Fibroblast of skin of right quadriceps (primary cell): Measurements from ENCODE around the gene BGLAP.

ENCODE experiments used
- DNase-seq: peaks from one replicate; pipeline ENCODE4 v3.0.0-alpha.2; 2013

Gene BGLAP

DNA sequence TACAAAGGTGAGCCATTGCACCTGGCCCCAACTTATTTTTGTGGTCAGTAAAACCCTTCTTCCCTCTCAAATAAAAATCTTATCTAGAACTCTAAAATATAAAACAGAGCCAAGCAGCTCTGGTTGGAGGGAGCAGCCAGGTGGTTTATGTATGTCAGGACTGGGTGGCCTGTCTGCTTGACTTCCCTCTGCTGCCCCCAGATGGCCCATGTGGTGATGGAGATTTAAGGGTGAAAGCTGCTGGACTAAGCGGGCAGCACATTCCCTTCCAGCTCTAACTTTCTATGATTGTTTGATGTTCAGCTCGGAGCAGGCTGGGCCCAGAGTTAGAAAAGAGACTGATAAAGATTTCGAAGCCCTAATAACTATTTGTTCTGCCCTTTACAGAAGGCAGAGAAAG lies 17.8 kb downstream of the BGLAP start:
- no peak for DNase-seq

DNA sequence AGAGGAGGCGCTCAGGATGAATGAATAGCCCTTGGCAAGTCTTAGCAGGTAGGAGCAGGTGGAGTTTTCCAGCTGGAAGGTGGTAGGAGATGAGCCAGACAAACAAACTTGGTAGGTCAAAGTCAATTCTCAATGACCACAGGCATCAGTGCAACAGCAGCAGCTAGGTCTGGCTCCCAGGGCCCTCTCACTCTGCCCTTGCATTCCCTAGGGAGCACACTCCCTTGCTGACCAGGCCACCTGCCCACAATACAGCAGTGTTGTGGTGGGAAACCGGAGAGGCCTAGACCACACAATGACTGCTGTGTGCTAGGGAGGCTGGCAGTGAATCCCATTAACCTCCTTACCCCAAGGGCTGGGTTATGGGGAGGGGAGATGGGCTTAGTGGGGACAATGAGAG lies 18.9 kb downstream of the BGLAP start:
- no peak for DNase-seq

DNA sequence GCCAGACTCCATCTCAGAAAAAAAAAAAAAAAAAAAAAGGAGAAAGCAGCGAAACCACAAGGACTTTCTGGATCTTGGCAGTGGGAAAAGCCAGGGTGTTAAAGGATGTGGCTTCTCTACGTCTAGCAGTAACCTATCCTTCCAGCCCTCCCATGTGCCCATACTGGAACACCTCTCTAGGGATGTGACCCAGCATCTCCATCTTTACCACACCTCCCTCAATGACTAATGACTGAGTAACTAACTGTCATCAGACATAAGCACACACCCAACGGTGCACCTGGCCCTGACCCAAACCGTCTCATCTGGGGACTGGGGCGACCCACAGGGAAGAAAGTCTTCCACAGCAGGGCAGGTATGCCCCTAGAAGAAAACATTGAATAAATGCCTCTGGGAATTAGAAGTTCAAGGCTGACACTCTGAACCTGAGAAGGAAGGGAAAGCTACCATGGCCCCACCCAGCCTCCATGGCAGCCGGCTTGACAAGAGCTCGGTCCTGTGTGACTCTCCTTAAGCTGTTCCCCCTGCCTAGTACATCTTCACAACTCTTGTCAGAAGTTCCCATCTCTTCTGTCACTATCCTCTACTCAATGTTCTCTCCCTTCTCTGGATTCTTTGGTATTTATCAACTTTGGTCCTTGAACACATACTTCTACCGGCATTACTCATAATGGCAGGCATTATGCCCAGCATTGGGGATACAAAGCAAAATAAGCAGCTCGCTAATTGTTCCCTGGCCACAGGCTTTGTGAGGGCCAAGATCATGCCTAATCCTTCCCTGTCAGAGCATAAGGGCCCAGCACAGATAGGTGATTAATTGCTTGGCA lies 20.7 kb downstream of the BGLAP start:
- peak; percentile 78 for DNase-seq

DNA sequence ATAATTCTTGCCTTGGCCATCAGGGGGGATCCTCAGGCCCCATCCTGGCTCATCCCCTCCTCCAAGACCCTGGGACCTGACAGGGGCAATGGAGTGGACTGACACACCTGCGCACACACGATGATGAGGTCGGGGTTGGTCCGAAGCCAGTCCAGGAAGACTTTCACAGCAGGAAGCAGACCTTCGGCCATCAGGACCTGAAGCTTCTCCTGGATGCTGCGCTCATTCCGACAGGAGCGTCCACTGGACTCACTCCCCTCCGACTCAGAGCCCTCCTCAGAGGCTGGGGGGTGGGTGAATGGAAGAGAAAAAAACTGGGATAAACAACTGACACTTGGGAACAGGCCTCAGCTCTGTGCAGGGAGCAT lies 21.3 kb downstream of the BGLAP start:
- no peak for DNase-seq

DNA sequence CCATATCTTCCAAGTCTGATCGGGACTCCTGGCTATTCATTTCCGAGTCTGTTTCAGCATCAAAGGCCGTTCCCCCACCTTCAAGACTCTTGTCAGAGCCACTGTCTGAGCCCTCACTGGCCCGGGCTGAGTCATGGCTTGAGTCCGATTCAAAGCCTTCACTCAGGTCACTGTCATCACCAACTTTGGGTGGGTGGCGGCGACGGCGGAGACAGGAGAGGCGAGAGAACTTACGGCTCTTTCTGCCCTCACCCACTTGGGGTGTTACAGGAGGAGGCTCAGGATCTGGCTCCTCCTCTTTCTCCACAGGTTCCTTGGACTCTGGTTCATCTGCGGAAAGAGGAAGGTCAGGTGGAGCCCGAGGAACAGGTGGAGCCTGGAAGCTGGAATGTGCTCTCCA lies 24.1 kb downstream of the BGLAP start:
- DNase-seq = no peak

DNA sequence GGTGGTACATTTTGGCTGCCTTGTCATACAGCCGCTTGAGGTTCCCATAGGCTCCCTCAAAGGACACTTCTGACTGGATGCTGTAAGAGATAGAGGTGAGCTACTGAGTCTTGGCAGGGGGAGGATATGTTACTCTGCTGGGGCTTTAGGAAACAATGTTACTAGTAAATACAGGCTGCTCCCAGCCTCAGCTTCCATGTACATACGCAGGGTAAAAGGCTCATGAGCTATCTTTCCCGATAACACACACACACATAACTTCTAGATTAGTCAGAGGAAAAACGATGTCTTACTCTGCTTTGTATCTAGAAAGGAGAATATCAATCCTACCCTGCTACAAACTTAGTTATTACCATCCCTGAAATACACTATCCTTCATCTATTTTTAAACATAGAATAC lies 26.4 kb downstream of the BGLAP start:
- no peak for DNase-seq

DNA sequence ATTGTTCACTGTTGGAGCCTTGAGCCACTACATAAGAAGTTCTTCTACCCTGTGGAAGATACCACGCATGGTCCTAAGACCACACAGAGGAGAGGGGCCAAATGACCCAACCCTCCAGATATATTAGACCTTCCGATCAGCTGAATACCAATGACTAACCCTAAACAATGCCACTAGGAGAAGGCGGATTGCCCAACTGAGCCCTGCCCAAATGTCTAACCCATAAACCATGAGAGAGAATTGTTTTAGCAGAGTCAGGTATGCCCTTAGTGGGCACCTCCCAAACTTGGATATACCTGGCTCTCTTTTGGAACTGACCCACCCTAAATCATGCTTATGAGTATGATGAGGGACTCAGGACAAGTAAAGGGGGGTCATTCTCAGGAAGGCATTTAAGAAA lies 28.3 kb downstream of the BGLAP start:
- DNase-seq = no peak

DNA sequence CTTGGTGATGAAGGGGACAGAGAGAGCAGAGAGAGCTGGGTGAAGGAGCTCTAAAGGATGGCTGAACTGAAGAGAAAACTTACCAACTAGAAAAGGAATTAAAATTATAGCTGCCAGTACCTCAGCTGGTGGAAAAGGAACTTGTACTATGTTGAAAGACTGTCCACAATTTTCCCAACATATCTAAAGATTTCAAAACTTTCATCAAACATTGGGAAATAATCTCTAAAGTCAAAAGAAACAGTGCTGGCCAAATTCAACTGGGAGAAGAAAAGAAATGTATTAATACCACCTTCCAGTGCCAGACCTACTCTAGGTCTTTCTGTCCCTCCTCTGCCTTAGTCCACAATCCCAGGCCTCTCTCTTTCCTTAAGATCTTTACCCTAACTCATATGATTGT lies 34.5 kb downstream of the BGLAP start:
- DNase-seq = no peak

DNA sequence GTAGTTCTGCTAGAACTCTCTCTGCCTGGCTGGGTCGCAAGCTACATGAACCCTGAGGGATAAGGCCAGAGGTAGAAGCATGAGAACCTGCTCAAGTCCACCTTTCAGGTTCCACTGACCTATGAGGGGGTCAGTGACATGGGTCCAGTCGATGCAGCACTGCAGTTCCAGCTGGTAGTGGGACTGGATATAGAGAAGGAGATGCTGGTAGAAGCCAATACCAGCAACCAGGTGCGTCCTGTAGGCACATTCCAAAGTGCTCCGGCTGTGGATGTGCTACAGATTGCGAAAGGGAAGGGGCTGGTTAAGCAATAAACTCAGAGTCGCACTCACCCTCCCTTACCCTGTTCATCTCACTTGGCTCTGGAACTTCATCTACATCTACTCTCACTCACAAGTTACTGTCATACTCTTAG lies 35.0 kb downstream of the BGLAP start:
- DNase-seq = no peak

DNA sequence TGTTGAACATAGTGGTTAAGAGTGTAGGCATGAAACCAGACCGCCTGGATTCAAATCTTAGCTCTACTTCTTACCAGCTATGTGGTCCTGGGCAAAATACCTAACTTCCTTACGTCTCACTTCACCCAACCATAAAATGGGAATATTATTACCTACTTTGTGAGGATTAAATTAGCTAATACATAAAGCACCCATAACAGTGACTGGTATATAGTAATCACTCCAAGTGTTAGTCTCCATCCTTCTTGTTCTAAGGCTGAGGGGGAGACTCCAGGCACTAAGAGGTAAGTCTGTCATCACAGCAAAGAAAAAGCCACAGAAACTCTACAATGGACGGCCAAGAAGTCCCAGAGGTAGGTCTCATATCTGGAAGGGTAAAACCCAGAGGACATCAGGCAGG lies 37.9 kb downstream of the BGLAP start:
- no peak for DNase-seq

DNA sequence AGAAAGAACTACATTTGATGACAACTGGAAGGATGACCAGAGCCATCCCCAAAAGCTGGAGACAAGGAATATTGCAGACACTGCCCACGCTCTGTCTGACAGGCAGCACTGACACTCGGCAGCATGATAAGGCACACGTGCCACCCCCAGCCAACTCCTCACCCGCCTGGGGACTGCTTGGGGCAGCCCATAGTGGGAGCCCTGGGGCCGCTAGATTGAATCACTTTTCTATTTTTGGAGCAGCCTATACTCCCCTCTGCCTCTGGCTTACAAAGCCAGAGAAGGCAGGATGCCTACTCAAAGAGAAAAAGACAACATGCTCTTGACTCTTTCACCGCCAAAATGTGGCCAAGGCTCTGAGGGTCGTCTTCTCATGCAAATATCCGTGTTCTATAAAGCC lies 39.3 kb downstream of the BGLAP start:
- peak; percentile 48 for DNase-seq

DNA sequence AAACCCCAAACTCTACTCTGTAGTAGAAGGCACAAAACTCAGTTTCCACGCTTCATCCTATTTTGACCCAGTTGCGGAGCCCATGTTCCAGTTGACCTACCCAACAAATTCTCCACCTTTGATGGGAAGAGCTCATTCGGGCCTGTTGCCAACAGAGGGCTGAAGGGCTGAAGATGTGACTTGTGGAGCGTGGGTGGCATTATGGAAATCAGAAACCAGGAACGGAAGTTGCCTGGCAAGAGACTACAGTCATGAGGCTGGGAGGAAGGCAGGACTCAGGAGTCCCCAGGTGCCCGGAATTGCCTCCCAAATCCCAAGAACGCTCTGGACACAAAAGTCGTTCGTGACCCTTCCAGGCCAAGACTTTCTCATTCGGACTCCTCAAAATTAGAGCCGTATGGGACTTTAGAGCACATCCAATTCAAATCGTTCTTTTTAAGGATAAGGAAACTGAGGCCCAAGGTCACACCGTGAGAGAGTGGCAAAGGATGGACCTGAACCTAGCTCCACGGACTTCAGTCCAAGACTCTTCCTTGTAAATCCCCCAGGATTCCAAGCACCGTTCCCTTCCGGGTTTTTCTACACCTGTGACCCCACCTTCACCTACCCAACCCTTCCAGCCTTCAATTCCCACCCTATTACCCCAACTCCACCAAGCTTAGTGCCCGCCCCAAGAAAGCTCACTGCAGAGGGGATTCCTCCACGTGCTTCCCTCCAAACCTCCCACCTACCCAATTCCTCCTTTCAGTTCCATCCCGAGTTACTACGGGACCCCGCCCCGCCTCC lies 39.9 kb downstream of the BGLAP start:
- DNase-seq = no peak

DNA sequence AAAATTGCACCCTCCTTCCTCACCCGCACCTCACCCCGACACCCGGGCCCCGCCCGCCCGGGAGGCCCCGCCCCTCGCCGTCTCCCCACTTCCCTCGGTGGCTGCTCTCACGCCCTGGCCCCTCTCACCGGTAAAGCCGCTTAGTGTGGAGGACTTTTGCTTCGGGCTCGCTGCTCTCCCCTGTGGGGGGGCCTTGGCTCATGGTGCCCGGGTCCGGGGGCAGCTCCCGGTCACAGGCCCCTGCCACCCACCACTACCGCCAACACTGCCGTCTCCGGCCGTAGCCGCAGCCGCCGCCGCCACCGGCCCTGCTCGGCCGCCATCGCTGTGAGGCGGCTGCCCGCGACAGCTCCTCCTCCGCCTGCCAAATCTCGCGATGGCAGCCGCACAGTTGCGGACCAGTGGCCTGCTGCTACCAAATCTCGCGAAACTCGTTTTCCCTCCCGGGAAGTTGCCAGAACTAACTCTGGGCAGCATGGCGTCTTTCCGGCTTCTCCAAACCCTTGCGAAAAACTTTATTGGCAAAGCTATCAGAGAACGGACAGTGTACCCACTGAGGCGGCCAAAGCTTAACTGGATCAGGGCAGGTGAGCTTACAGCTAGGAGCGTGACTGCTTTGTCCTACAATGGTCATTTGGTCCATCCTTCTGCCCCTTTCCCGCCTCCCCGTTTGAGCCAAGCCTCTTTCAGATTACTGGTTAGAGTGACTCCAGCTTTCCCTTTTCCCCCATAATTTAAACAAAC lies 40.7 kb downstream of the BGLAP start, which contains the start of gene SMG5:
TSS of gene SMG5 (minus strand) at position 347 of the 744 bp plus-strand sequence. CDS start at position 202, 145 bp downstream.
- peak; percentile 99 for DNase-seq

DNA sequence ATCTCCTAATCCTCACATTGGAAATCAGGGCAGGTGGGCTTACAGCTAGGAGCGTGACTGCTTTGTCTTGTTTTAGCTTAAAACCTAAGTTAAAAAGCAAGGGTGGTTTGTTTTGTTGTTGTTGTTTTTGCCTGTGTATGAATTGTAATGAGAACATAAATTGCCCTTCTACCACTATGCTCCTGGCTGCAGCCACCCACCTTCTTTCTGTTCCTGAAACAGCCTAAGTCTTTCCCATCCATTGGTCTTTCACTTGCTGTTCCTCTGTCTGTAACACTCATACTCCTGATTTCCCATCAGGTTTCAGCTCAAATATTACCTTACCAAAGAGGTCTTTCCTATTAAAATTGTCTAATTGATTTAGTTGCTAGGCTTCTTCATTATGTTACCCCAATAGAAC lies 41.5 kb downstream of the BGLAP start:
- DNase-seq = no peak

DNA sequence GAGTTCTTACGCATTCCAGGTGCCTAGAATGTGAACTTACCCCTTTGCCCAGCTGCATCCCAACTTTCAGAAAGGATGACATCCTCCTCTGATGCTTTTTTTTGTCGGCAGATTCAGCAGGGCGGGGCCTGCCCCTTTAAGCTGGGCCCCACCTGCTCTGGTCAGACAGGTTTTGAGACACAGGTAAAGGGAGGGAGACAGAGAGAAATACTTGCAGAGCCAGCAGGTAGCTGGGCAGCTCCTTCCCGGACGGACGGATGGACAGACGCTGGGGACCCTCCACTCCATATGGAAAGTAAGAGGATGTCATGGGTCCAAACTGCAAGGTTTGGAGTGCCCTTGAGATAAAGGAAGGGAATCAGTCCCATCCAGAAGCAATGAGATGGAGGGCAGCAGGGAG lies 42.1 kb downstream of the BGLAP start, which contains the start of gene TMEM79:
TSS of gene TMEM79 (plus strand) at position 214 of the 400 bp plus-strand sequence. CDS start 902 bp downstream, outside the sequence.
- DNase-seq = no peak

DNA sequence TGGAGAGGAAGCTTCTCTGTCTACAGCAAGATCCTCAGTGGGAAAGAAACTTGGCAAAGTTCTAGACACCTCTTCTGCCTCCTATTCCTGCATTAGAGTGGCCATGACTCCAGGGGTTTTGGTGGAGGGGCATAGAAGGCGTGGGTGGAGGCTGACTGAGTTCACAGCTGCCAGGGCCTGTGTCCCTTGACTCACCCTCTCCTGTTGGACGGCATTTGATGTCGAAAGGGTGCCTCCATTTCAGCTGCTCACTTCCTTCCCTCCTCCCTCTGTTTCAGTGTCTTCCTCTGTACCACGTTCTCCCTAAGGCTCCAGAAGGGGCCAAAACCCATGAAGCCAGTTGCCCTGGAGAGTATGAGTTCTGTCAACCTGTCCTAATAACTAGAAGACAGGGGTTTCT lies 42.8 kb downstream of the BGLAP start:
- DNase-seq = no peak

DNA sequence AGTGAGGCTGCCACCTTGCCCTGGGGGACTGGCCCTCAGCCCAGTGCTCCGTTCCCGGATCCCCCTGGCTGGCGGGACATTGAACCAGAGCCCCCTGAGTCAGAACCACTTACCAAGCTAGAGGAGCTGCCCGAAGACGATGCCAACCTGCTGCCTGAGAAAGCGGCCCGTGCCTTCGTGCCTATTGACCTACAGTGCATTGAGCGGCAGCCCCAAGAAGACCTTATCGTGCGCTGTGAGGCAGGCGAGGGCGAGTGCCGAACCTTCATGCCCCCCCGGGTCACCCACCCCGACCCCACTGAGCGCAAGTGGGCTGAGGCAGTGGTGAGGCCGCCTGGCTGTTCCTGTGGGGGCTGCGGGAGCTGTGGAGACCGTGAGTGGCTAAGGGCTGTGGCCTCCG lies 43.5 kb downstream of the BGLAP start:
- no peak for DNase-seq

DNA sequence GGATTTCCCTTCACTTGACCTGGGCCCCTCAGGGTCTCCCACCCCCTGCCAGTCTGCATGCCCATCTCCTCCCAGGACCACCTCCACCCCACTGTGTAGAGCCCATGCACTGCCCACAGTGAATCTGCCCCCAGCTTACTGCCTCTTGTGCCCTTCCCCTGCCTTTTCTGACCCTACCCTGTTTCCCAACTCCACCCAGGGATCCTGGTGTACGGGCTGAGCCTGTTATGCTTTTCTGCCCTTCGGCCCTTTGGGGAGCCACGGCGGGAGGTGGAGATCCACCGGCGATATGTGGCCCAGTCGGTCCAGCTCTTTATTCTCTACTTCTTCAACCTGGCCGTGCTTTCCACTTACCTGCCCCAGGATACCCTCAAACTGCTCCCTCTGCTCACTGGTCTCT lies 44.1 kb downstream of the BGLAP start:
- no peak for DNase-seq

DNA sequence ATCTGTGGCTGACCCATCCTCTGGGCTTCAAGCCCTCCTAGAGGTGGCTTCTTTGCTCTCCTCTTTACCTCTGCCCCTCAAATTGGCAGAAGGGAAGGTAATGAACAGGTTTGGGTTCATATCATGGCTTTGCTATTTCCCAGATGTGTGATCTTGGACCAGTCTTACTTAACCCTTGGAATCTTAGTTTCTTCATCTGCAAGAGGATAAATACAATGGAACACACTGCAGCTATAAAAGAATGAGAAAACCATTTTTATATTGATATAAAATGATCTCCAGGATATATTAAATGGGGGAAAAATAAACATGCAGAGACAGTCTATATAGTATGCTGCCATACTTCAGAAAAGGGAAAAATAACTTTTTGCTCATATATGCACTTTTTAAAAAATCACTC lies 47.9 kb downstream of the BGLAP start:
- no peak for DNase-seq

DNA sequence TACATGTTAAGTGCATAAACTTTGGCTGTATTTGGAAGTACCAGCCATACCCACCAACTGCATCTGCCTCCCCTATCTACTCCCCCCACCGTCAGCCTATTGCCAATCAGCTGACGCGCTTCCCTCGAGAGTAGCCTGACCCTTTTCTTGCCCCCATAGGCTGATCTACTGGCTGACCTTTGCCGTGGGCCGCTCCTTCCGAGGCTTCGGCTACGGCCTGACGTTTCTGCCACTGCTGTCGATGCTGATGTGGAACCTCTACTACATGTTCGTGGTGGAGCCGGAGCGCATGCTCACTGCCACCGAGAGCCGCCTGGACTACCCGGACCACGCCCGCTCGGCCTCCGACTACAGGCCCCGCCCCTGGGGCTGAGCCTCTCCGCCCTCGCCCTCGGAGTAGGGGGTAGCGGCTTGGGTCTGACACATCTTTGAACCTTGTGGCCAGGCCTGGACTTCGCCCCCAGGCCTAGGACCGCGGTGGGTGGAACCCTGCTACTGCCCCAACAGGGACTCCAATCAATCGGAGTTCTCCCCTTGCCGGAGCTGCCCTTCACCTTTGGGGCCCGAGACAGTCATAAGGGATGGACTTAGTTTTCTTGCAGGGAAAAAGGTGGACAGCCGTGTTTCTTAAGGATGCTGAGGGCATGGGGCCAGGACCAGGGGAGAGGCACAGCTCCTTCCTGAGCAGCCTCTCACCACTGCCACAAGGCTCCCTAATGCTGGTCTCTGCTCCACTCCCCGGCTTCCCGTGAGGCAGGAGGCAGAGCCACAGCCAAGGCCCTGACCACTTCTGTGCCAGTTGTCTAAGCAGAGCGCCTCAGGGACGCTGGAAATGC lies 49.5 kb downstream of the BGLAP start:
- peak; percentile 66 for DNase-seq
